ENCODE data around the gene GNG13. TPM values are rescaled to one million over a fixed set of nuclear protein-coding genes. Genes with fewer than 3 reads are reported as not detected.

The GNG13 gene
- total and polyA plus RNA-seq, 2 donors (not counting 3 experiments of a cell fraction or from before 2014, with no cell fraction given), result not detected

- intact Hi-C loops (cut with micrococcal nuclease) (loop anchor here (1.0 kb wide), 1 partner anchor 19 kb away; the partner anchor contains the start of genes CHTF18 and RPUSD1), dilution Hi-C loops (cut with MboI; ENCODE audit: extremely low pct_ligation_motif_present, low sequenced_read_pairs) (no loop called here)
- Histone ChIP-seq H3K4me1 (ENCODE audit: control insufficient read depth, extremely low read depth, insufficient read depth, low read length) (peaks cover 2% of the 10 kb centered on the region), H3K9me1 (replicated peaks; ENCODE audit: control insufficient read depth, extremely low read depth, insufficient read depth, low read length) (no peaks in the 10 kb centered on the region), H3K4me2 (ENCODE audit: insufficient read depth, low read length) (peak overlapping the region; percentile 89), H3K36me3 (ENCODE audit: control insufficient read depth in 2 of 2, extremely low read depth in 1 of 2, insufficient read depth in 2 of 2, low read length in 2 of 2) (no peaks in the 10 kb centered on the region), H2AFZ (ENCODE audit: low read depth, low read length) (peak overlapping the region; percentile 98), H3K79me2 (ENCODE audit: control insufficient read depth, insufficient read depth, low read length) (peaks cover 2% of the 10 kb centered on the region), H3K4me3 (replicated peaks in 1 of 3; ENCODE audit: insufficient read depth in 1 of 3, low read depth in 1 of 3, low read length in 3 of 3) (peak overlapping the region; percentile 72 to 89 (median 74)), H4K20me1 (replicated peaks; ENCODE audit: control insufficient read depth, extremely low read depth, insufficient read depth, low read length) (no peaks in the 10 kb centered on the region), H3K9me3 (replicated peaks; ENCODE audit: control insufficient read depth, insufficient read depth, low read length) (no peaks in the 10 kb centered on the region), H3K27ac (ENCODE audit: insufficient read depth, low read depth, low read length) (peak overlapping the region; percentile 77), H3K27me3 (ENCODE audit: control insufficient read depth in 2 of 2, insufficient read depth in 2 of 2, low read length in 2 of 2) (peaks cover 0 to 2% of the 10 kb centered on the region in 2 experiments), H3K9ac (replicated peaks; ENCODE audit: extremely low read depth, insufficient read depth, low read length) (peak overlapping the region; percentile 89)
- POLR2A ChIA-PET, result no interaction called here
- FAIRE-seq, result peak; percentile 97
- peak; percentile 91 for DNase-seq (ENCODE audit: low read depth, low spot score)
- TF ChIP-seq GATA2 (IDR thresholded peaks at IDR 0.05; ENCODE audit: insufficient read depth, insufficient read length, low read depth, low read length) (no peak), POLR2AphosphoS5 (IDR thresholded peaks at IDR 0.05; ENCODE audit: insufficient read depth, low read depth, low read length) (peak; percentile 90), POLR2A (IDR thresholded peaks at IDR 0.05; ENCODE audit: low read depth, low read length) (peak; percentile 64), EZH2 (IDR thresholded peaks at IDR 0.05; ENCODE audit: borderline replicate concordance, low read depth, low read length, severe bottlenecking) (no peak)
- CTCF ChIA-PET, result no interaction called here
- BruUV-seq (replicated peaks), result no TSS peak
These were observed 7.0 kb upstream of the GNG13 start for GRCh38 chr16:807347-808084.

- H3K4me2 ChIP-seq (ENCODE audit: insufficient read depth, low read length), result no peak overlapping the region
- intact Hi-C loops (cut with micrococcal nuclease) (no loop called here), dilution Hi-C loops (cut with MboI; ENCODE audit: extremely low pct_ligation_motif_present, low sequenced_read_pairs) (no loop called here)
- no peaks in the 10 kb centered on the region for H3K36me3 ChIP-seq (ENCODE audit: control insufficient read depth in 2 of 2, extremely low read depth in 1 of 2, insufficient read depth in 2 of 2, low read length in 2 of 2)
- DNase-seq (ENCODE audit: low read depth, low spot score), result no peak
- peaks cover 6 to 14% of the 10 kb centered on the region in 2 experiments for H3K27me3 ChIP-seq (ENCODE audit: control insufficient read depth in 2 of 2, insufficient read depth in 2 of 2, low read length in 2 of 2)
- no peak for TF ChIP-seq EZH2 (IDR thresholded peaks at IDR 0.05; ENCODE audit: borderline replicate concordance, low read depth, low read length, severe bottlenecking)
- TF ChIP-seq POLR2AphosphoS5 (IDR thresholded peaks at IDR 0.05; ENCODE audit: insufficient read depth, low read depth, low read length), result peak; percentile 39
- no peak overlapping the region for H3K4me3 ChIP-seq (replicated peaks in 1 of 3; ENCODE audit: insufficient read depth in 1 of 3, low read depth in 1 of 3, low read length in 3 of 3)
- ChIA-PET POLR2A (no interaction called here), CTCF (no interaction called here)
- no peak overlapping the region for H3K9ac ChIP-seq (replicated peaks; ENCODE audit: extremely low read depth, insufficient read depth, low read length)
- H2AFZ ChIP-seq (ENCODE audit: low read depth, low read length), result no peak overlapping the region
- BruUV-seq (replicated peaks), result no TSS peak
- no peaks in the 10 kb centered on the region for H3K9me3 ChIP-seq (replicated peaks; ENCODE audit: control insufficient read depth, insufficient read depth, low read length)
- H3K9me1 ChIP-seq (replicated peaks; ENCODE audit: control insufficient read depth, extremely low read depth, insufficient read depth, low read length), result no peaks in the 10 kb centered on the region
- no peaks in the 10 kb centered on the region for H4K20me1 ChIP-seq (replicated peaks; ENCODE audit: control insufficient read depth, extremely low read depth, insufficient read depth, low read length)
- H3K27ac ChIP-seq (ENCODE audit: insufficient read depth, low read depth, low read length), result no peak overlapping the region
- H3K4me1 ChIP-seq (ENCODE audit: control insufficient read depth, extremely low read depth, insufficient read depth, low read length), result peaks cover 2% of the 10 kb centered on the region
- FAIRE-seq, result no peak
- H3K79me2 ChIP-seq (ENCODE audit: control insufficient read depth, insufficient read depth, low read length), result peaks cover 2% of the 10 kb centered on the region
These were observed 4.9 kb upstream of the GNG13 start for GRCh38 chr16:805474-805873.
